HG03460 (cell line): ENCODE results near the gene GARRE1.

Source experiments
- ATAC-seq: cut with Tn5 transposase; IDR thresholded peaks from one replicate; pipeline ENCODE4 v1.9.1; 2021; ENCODE audit not compliant: unreplicated experiment

GARRE1 gene

GRCh38 chr19:34288381-34288780 lies 34.0 kb downstream of the GARRE1 start:
- ATAC-seq = no peak

- no peak for ATAC-seq
These were observed 36.9 kb downstream of the GARRE1 start for GRCh38 chr19:34291235-34291634.

- no peak for ATAC-seq
These were observed 40.7 kb downstream of the GARRE1 start for GRCh38 chr19:34295103-34295502.

- no peak for ATAC-seq
These were observed 44.7 kb downstream of the GARRE1 start for GRCh38 chr19:34298891-34299520.

GRCh38 chr19:34299576-34299975 lies 45.2 kb downstream of the GARRE1 start:
- no peak for ATAC-seq

GRCh38 chr19:34300380-34300779 lies 46.0 kb downstream of the GARRE1 start:
- no peak for ATAC-seq

- no peak for ATAC-seq
These were observed 46.6 kb downstream of the GARRE1 start for GRCh38 chr19:34300962-34301361.
